GM19328 (cell line): ENCODE measurements around the gene SHC1.
A peak's percentile ranks its signal among the peaks of the same experiment; 100 is the strongest.

Experiments
- ATAC-seq: cut with Tn5 transposase; IDR thresholded peaks from one replicate; pipeline ENCODE4 v1.9.1; 2021; ENCODE audit warnings: mild to moderate bottlenecking, moderate library complexity; ENCODE audit not compliant: unreplicated experiment

Gene SHC1

GRCh38 chr1:154970631-154971340 is at the start of gene SHC1:
TSS of gene SHC1 (minus strand) at chr1:154970747. CDS start at chr1:154970526, 221 bp downstream.
- ATAC-seq, result no peak

- ATAC-seq, result no peak
Observed at GRCh38 chr1:155019377-155020245, 49.1 kb upstream of the SHC1 start.

DNA sequence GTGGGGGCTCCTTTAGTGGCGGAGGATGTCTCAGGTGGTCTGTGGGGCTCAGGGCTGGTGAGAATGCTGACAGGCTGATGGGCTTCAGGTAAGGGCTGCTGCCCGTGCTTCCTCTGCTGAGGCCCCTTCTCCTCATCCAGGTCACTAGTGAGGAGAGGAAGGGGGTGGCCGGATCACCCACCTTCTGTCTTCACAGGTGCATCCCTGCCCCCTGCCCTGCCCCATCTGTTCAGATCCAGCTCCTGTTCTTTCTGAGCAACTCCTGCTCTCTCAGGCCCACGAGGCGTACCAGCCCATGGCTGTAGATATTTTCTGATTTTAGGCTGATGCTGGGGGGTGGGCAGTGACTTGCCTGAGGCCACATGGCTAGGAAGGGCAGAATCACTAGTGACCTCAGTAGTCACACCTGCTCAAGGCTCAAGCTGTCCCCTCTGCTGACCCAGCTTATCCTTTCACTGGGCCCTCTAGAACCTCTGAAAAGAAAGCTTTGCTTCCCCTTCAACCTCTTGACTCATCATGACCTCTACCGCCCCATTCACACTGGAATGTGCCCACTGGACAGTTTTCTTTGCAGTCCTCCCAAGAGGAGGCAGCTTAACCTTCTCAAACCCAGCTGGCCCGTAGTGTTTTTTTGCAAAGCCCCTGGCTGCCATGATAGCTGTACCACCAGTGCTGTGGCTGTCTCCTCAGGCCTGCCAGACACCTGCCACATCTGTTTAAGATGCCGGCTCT is 48.2 kb upstream of the SHC1 start:
- ATAC-seq, result no peak

- ATAC-seq, result no peak
Observed at GRCh38 chr1:155017946-155018316, 47.4 kb upstream of the SHC1 start.

- ATAC-seq, result peak; percentile 84
Observed at GRCh38 chr1:155017041-155017945, 46.7 kb upstream of the SHC1 start.

GRCh38 chr1:155016231-155016831 is 45.8 kb upstream of the SHC1 start:
- ATAC-seq, result no peak

DNA sequence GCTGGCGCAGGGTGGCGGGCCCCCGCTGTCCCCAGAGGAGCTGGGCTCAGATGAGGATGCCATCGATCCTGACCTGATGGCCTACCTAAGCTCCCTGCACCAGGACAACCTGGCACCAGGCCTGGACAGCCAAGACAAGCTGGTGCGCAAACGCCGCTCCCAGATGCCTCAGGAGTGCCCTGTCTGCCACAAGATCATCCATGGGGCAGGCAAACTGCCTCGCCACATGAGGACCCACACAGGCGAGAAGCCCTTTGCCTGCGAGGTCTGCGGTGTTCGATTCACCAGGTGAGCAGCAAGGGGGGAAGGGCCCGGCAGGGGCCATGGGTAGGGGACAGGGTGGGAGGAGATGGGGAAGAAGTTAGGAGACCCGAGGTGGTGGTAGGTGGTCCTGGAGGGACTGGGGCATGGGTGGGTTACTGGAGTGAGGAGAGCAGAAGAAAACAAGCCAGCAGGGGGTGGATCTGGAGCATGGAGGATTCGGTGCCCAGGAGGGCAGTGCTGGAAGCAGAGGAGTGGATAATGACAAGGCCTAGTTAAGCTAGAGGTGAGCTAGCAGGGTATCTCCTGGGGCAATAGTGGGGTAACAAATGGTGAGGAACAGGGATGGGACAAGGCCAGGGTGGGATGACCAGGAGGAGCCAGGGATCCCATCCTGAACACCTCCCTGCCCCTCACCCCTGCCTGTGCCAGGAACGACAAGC is 45.1 kb upstream of the SHC1 start:
- no peak for ATAC-seq

GRCh38 chr1:155014709-155015508 is 44.4 kb upstream of the SHC1 start:
- no peak for ATAC-seq

- no peak for ATAC-seq
Observed at GRCh38 chr1:155013632-155014031, 43.1 kb upstream of the SHC1 start.

DNA sequence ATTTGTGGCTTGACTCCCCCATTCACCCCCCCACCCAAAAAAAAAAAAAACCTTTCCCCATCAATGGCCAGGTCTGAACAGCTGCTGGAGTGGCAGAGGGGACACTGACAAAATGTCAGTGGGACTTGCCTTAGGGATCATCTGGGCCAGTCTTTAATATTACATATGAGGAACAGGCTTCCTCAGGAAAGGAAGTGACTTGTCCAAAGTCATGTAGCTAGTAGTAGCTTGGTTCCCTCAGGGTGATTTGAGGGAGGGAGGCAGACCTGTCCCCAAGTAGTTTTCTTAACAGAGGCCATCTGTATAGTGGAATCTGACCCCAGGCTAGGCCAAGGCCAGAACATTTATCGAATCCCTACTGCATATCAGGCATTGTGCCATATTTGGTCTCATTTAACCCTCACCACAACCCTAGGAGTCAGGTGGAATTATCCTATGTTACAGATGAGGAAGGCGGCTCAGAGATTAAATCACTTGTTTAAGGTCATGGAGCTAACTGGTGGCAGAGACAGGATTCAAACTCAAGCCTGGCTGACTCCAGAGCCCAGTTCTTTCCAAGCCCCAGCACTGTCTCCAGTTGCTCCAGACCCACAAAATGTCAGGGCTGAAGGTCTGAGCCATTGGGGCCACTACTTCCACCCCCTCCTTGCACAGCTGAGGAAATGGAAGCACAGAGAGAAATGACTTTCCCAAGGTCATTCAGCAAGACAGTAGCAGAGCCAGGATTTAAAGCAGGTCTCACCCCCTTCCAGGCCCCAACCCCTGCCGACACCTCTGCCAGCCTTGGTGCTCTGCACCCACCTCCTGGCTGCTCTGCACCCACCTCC is 42.4 kb upstream of the SHC1 start:
- ATAC-seq, result no peak

GRCh38 chr1:155012026-155012546 is 41.5 kb upstream of the SHC1 start:
- ATAC-seq, result no peak

DNA sequence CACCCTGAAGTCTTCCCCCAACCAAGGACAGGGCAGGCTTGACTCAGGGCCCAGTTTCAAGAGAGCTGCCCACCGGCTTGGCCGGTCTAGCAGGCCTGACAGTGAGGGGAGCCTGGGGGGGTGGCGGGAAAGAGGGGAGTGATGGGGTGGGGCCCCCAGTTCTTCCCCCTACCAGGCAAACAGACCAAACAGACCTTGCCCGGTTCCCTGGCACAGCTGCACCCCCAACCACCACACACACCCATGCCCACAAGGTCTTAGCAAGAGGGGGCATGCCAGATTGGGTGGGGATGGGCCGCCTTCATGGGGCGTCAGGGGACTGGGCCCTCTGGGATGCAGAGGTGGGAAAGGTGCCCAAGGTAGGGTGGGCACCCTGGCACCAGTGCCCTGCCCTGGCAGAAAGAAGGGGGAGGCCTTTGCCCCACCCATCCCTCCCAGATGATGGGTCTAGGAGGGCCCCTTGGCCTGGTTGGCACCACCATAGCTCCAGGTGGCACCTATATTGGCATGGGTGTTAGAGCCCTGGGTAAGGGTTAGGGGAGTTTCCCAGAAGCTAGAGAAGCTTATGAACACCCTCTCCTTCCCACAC is 41.0 kb upstream of the SHC1 start:
- ATAC-seq, result no peak

DNA sequence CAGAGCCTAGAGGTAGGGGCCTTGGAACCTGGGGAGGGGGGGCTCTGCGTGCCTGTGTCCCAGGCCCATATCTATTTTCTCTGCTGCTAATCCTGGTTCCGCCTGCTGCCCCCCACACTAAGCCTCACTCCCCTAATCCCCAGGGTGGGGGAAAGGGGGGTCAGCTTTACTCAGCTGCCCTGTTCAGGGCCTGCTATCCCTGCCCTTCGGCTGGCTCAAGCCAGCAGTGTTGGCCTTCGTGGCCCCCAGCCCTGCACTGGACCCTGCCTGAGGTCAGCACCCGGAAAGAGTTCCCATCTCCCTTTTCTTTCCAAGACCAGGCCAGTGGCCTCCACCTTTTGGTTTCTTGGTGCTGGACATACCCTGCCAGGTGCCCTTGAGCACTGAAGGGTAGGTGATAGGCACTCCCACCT is 40.5 kb upstream of the SHC1 start:
- no peak for ATAC-seq

DNA sequence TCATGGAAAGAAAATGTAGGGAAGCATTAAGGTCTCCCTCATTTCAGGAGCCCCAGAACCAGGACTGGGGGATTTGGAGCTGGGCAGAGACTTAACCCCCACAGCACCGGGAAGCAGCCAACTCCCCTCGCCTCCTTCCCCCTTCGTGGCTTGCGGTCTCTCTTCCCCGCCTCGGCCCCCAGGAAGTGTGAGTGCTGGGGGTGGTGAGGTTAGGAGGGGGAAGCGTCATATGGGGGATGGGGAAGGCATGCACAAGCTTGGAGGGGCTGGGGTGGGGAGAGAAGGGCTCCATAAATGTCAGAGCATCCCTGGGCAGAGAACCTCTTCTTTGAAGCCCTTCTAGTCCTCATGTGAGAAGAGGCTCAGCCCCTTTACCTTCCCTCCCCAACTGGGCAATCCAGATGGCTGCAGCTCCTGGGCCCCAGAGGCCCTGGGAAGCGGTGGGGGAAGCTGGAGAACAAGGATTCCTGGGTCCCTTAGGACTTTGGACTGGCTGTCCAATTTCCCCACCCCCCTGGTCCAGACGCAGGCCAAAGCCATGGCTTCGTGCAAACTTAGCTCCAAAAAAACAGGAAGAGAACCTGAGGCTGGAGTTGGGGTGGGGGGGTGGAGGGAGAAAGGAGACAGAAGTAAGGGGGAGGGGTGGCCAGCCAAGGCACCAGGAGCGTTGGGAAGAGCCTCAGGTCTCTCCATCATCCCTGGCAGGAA is 39.8 kb upstream of the SHC1 start:
- ATAC-seq, result no peak

- ATAC-seq, result no peak
Observed at GRCh38 chr1:155009742-155010141, 39.2 kb upstream of the SHC1 start.

- ATAC-seq, result no peak
Observed at GRCh38 chr1:155009221-155009711, 38.7 kb upstream of the SHC1 start.
